HL-60 (cell line): Measurements from ENCODE around the gene ZNF223.
A peak's percentile ranks its signal among the peaks of the same experiment; 100 is the strongest.

ENCODE experiments used
- DNase-seq, 2 experiments: peaks; one replicate each; pipeline ENCODE4 v3.0.0-alpha.2; 2010 to 2020; ENCODE audit warnings: low read depth in 1 of 2, low spot score in 1 of 2
- H3K27ac ChIP-seq: fragments of 250-450 bp; sonication (Bioruptor Pico); replicated peaks from 2 replicates; pipeline ENCODE4 v1.5.1; 2020; ENCODE audit warnings: mild to moderate bottlenecking, moderate library complexity
- H3K27me3 ChIP-seq: fragments of 250-450 bp; sonication (Bioruptor Pico); 2 replicates; pipeline ENCODE4 v1.5.1; 2021; ENCODE audit warnings: mild to moderate bottlenecking, moderate library complexity; ENCODE audit not compliant: insufficient read depth, poor library complexity, severe bottlenecking
- H3K4me3 ChIP-seq: replicated peaks from 2 replicates; pipeline ENCODE4 v1.5.1; 2011; ENCODE audit warnings: mild to moderate bottlenecking, control low read depth, low read length; ENCODE audit not compliant: insufficient read depth
- GABPA ChIP-seq: IDR thresholded peaks from 2 replicates; pipeline ENCODE4 v1.6.1; 2012; ENCODE audit warnings: low read depth
- POLR2AphosphoS5 ChIP-seq: IDR thresholded peaks from 2 replicates; pipeline ENCODE4 v1.6.1; 2012; ENCODE audit warnings: low read depth
- SPI1 ChIP-seq: IDR thresholded peaks from 2 replicates; pipeline ENCODE4 v1.6.1; 2012; ENCODE audit warnings: low read depth, mild to moderate bottlenecking, borderline replicate concordance
- TF ChIP-seq, protein P1 (sequence below): IDR thresholded peaks from 2 replicates; pipeline ENCODE4 v1.6.1; 2012; ENCODE audit warnings: low read depth; ENCODE audit not compliant: insufficient replicate concordance
- TF ChIP-seq, protein P2 (sequence below): IDR thresholded peaks from one replicate; pipeline ENCODE4 v1.5.1; 2011; ENCODE audit warnings: low read length, control low read depth, inconsistent platforms; ENCODE audit not compliant: insufficient read depth

ZNF223 gene

DNA sequence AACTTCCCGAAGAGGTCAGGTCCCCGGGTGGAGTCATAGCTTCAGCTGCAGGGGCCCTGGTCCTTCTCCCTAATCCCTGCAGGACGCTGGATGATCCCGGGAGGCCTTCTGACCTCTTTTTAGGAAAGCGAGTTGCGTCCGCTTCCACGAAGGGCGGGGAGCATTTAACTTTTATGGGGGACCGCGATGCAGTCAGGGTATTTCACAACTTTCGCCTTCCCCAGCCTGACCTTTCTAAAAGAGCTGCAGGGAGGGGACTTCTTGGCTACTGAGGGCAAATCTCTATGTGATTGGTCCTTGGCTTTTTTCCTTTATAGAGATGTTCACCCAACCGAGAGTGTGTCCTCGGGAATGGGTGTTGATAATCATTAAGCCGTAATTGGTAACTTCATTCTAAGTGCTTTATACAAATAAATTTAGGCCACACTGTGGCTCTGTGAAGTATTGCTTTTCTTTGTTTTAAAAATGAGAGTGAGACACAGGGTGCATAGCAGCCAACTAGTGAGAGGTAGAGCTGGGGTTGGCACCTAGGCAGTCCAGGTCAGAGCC is 48.3 kb upstream of the ZNF223 start:
- peak in 1 of 2 experiments; percentile 29 for DNase-seq
- H3K27me3 ChIP-seq: no peaks in the 10 kb centered on the region
- TF ChIP-seq POLR2AphosphoS5 (no peak), GABPA (no peak)
- TF ChIP-seq, protein P1, sequence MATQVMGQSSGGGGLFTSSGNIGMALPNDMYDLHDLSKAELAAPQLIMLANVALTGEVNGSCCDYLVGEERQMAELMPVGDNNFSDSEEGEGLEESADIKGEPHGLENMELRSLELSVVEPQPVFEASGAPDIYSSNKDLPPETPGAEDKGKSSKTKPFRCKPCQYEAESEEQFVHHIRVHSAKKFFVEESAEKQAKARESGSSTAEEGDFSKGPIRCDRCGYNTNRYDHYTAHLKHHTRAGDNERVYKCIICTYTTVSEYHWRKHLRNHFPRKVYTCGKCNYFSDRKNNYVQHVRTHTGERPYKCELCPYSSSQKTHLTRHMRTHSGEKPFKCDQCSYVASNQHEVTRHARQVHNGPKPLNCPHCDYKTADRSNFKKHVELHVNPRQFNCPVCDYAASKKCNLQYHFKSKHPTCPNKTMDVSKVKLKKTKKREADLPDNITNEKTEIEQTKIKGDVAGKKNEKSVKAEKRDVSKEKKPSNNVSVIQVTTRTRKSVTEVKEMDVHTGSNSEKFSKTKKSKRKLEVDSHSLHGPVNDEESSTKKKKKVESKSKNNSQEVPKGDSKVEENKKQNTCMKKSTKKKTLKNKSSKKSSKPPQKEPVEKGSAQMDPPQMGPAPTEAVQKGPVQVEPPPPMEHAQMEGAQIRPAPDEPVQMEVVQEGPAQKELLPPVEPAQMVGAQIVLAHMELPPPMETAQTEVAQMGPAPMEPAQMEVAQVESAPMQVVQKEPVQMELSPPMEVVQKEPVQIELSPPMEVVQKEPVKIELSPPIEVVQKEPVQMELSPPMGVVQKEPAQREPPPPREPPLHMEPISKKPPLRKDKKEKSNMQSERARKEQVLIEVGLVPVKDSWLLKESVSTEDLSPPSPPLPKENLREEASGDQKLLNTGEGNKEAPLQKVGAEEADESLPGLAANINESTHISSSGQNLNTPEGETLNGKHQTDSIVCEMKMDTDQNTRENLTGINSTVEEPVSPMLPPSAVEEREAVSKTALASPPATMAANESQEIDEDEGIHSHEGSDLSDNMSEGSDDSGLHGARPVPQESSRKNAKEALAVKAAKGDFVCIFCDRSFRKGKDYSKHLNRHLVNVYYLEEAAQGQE: no peak
- TF ChIP-seq, protein P2, sequence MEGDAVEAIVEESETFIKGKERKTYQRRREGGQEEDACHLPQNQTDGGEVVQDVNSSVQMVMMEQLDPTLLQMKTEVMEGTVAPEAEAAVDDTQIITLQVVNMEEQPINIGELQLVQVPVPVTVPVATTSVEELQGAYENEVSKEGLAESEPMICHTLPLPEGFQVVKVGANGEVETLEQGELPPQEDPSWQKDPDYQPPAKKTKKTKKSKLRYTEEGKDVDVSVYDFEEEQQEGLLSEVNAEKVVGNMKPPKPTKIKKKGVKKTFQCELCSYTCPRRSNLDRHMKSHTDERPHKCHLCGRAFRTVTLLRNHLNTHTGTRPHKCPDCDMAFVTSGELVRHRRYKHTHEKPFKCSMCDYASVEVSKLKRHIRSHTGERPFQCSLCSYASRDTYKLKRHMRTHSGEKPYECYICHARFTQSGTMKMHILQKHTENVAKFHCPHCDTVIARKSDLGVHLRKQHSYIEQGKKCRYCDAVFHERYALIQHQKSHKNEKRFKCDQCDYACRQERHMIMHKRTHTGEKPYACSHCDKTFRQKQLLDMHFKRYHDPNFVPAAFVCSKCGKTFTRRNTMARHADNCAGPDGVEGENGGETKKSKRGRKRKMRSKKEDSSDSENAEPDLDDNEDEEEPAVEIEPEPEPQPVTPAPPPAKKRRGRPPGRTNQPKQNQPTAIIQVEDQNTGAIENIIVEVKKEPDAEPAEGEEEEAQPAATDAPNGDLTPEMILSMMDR: no peak
- H3K4me3 ChIP-seq: peak overlapping the region; percentile 94
- H3K27ac ChIP-seq: peak overlapping the region; percentile 72

DNA sequence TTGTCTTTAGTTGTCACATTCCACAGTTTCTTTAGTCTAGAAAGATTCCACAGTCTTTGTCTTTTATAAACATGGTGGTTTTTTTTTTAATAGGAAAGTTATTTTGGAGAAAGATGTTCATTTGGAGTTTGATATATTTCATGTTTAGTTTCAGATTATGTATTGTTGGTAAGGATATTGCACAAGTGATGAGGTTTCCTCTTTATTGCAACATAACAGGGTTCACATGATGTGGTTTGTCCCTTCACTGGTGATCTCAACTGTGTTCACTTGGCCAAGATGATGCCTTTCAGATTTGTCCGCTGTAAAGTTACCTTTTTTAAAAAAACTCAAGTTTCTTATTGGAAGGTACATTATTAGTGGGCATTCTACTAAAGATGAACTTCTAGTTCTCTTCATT is 45.9 kb upstream of the ZNF223 start:
- no peaks in the 10 kb centered on the region for H3K27me3 ChIP-seq
- peak overlapping the region; percentile 64 for H3K27ac ChIP-seq
- no peak overlapping the region for H3K4me3 ChIP-seq
- DNase-seq: peak; percentile 66 to 76
- TF ChIP-seq POLR2AphosphoS5: peak; percentile 46; the same call in 1 of the 2 replicates
- TF ChIP-seq SPI1: peak; percentile 47; the same call in 1 of the 2 replicates
- TF ChIP-seq, protein P2: no peak

DNA sequence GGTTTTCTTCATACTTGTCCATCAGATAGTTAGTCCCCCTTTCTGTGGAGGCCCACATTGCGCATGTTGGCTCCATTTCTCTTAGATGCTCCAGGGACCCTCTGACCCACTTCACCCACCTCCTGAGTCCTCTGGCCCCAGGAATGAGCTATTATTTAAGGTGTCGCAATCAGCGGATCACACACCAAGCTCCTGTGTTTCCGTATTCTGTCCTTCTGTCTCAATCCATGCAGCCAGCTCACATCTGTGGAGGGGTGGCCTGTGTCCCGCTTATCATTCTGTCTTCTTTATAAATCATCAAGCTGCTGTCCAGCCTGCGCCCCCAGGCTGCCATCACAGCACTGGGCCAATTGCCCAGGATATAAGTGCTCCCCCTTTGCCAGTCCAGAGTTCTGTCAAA is 44.4 kb upstream of the ZNF223 start:
- H3K4me3 ChIP-seq: no peak overlapping the region
- no peaks in the 10 kb centered on the region for H3K27me3 ChIP-seq
- H3K27ac ChIP-seq: no peak overlapping the region
- TF ChIP-seq, protein P1: no peak
- TF ChIP-seq, protein P2: no peak
- TF ChIP-seq GABPA (no peak), POLR2AphosphoS5 (no peak), SPI1 (no peak)
- DNase-seq: no peak

DNA sequence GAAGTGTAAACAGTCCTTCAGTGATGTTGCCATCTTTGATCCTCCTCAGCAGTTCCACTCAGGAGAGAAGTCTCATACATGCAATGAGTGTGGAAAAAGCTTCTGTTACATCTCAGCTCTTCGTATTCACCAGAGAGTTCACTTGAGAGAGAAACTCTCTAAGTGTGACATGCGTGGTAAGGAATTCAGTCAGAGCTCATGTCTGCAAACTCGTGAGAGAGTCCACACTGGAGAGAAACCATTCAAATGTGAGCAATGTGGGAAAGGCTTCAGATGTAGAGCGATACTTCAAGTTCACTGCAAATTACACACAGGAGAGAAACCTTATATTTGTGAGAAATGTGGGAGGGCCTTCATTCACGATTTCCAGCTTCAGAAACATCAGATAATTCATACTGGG is 41.4 kb upstream of the ZNF223 start:
- Histone ChIP-seq H3K27ac (no peak overlapping the region), H3K4me3 (no peak overlapping the region), H3K27me3 (no peaks in the 10 kb centered on the region)
- no peak for DNase-seq
- no peak for TF ChIP-seq GABPA
- no peak for TF ChIP-seq POLR2AphosphoS5
- TF ChIP-seq, protein P2: no peak
- TF ChIP-seq, protein P1: no peak
- TF ChIP-seq SPI1: no peak
